HG03571 (cell line): ENCODE results near the gene TEAD3.

Source experiments
- ATAC-seq: cut with Tn5 transposase; IDR thresholded peaks from one replicate; pipeline ENCODE4 v1.9.1; 2021; ENCODE audit not compliant: unreplicated experiment

Gene TEAD3

GRCh38 chr6:35514587-35514986 lies 17.7 kb upstream of the TEAD3 start:
- no peak for ATAC-seq

GRCh38 chr6:35512740-35513139 lies 15.9 kb upstream of the TEAD3 start, which contains the start of gene TULP1:
TSS of gene TULP1 (minus strand) at chr6:35512896. CDS start at chr6:35512858, 38 bp downstream.
- ATAC-seq: no peak

- ATAC-seq: no peak
Measured at GRCh38 chr6:35512006-35512405, 15.1 kb upstream of the TEAD3 start.

GRCh38 chr6:35511562-35511941 lies 14.7 kb upstream of the TEAD3 start:
- ATAC-seq: no peak

GRCh38 chr6:35510916-35511561 lies 14.2 kb upstream of the TEAD3 start:
- ATAC-seq: no peak

- ATAC-seq: no peak
Measured at GRCh38 chr6:35508542-35508941, 11.7 kb upstream of the TEAD3 start.

- ATAC-seq: no peak
Measured at GRCh38 chr6:35508027-35508426, 11.1 kb upstream of the TEAD3 start.

- no peak for ATAC-seq
Measured at GRCh38 chr6:35507221-35507620, 10.3 kb upstream of the TEAD3 start.

GRCh38 chr6:35506536-35506935 lies 9.7 kb upstream of the TEAD3 start:
- ATAC-seq: no peak

GRCh38 chr6:35505999-35506412 lies 9.1 kb upstream of the TEAD3 start:
- no peak for ATAC-seq

GRCh38 chr6:35503534-35503933 lies 6.7 kb upstream of the TEAD3 start:
- ATAC-seq: no peak

- ATAC-seq: no peak
Measured at GRCh38 chr6:35501784-35502183, 4.9 kb upstream of the TEAD3 start.

GRCh38 chr6:35500782-35501181 lies 3.9 kb upstream of the TEAD3 start:
- ATAC-seq: no peak

- no peak for ATAC-seq
Measured at GRCh38 chr6:35499372-35499771, 2.5 kb upstream of the TEAD3 start.

- no peak for ATAC-seq
Measured at GRCh38 chr6:35498422-35499067, 1.7 kb upstream of the TEAD3 start.

- ATAC-seq: no peak
Measured at GRCh38 chr6:35497571-35498421, 917 bp upstream of the TEAD3 start.

- ATAC-seq: no peak
Measured at GRCh38 chr6:35496036-35496840, 641 bp downstream of the TEAD3 start.

- ATAC-seq: no peak
Measured at GRCh38 chr6:35495258-35496035, 1.4 kb downstream of the TEAD3 start.

GRCh38 chr6:35494161-35494563 lies 2.7 kb downstream of the TEAD3 start:
- no peak for ATAC-seq

GRCh38 chr6:35493307-35493983 lies 3.4 kb downstream of the TEAD3 start:
- no peak for ATAC-seq
